ENCODE results near the gene TBC1D10A.

The TBC1D10A gene, protein sequence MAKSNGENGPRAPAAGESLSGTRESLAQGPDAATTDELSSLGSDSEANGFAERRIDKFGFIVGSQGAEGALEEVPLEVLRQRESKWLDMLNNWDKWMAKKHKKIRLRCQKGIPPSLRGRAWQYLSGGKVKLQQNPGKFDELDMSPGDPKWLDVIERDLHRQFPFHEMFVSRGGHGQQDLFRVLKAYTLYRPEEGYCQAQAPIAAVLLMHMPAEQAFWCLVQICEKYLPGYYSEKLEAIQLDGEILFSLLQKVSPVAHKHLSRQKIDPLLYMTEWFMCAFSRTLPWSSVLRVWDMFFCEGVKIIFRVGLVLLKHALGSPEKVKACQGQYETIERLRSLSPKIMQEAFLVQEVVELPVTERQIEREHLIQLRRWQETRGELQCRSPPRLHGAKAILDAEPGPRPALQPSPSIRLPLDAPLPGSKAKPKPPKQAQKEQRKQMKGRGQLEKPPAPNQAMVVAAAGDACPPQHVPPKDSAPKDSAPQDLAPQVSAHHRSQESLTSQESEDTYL

DNA sequence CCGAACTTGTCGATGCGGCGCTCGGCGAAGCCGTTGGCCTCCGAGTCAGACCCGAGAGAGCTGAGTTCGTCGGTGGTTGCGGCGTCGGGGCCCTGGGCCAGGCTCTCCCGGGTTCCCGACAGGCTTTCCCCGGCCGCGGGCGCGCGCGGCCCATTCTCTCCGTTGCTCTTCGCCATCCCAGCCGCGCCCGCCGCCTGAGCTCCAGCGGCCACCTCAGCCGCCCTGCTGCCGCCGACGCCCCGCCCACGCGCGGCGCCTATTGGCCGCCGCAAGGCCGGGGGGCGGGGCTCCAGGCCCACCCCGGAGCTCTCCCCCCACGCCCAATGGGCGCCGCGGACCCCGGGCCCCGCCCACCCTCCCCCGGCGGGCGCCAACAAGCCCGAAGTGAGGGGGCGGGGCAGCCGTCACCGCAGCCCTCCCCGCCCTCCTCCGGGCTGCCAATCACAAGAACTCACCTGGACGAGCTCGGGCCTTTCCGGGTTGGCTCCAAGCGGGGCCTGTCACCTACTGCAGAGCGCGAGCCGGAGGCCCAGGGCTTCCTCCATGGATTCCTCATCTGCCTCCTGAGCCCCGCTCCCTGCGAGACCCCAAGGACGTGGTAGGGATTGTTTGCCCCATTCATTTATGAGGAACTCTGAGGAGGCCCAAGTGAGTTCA is at the start of gene TBC1D10A:
Gene TBC1D10A, minus strand, starts transcription at position 236 of the 657 bp plus-strand sequence. Its CDS starts 60 bp downstream, at position 176.
- DNase-seq = peak; percentile 89 to 93

DNA sequence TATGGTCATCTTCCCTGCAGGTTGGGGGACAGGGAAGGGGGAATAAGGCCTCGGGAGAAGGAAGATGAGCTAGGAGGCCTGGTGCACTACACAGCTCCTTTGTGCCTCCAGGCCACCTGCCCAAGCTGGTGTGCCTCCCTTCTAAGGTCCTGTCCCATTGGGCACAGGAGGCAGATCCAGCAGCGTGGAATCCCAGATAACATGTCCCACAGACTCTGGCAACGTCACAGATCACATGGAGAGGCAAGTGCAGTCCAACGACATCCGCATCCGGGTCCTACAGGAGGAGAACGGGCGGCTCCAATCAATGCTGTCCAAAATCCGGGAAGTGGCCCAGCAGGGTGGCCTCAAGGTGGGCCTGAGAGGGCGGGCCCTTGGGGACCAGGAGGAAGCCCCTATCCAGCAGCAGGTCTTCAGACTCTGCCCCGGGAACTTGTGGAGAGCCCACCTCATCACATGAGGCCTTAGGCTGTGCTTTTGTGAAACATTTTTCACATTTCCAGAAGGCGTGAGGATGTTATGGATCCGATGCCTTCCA is 48.6 kb upstream of the TBC1D10A start:
- DNase-seq = no peak

DNA sequence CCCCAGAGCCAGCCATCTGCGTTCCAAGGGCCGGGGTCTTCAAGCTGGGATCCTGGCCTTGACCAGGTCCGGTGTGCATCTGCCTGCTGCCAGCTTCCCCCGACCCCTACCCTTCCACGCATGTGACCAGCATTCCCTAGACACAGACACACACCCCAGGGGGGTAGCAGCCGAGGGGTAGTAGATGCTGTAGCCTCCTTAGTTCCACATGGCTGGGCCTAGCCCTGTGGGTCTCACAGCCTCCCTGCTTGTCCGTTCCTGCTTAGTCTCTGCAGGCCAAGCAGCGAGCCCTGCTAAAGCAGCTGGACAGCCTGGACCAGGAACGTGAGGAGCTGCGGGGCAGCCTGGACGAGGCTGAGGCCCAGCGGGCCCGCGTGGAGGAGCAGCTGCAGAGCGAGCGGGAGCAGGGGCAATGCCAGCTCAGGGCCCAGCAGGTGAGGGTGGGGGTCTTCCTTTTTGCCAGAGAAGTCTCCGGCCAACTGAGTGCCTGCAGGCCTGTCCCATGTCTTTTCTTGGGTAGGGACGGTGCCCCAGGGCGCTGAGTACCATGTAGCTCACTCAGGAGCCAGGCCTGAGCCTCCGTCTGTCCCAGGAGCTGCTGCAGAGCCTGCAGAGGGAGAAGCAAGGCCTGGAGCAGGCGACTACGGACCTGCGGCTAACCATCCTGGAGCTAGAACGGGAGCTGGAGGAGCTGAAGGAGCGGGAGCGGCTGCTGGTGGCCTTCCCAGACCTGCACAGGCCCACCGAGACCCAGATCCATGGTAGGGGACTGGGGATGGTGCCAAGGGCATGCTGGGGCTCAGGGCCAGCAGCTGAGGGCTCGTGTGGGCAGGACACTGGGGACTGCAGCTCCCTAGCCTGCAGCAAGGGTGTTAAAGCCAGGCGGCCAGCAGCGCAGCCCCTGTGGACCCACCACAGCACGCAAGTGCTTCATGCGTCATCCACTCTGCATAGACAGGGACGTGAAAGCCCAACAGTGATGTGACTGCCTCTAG is 46.9 kb upstream of the TBC1D10A start:
- DNase-seq = no peak

DNA sequence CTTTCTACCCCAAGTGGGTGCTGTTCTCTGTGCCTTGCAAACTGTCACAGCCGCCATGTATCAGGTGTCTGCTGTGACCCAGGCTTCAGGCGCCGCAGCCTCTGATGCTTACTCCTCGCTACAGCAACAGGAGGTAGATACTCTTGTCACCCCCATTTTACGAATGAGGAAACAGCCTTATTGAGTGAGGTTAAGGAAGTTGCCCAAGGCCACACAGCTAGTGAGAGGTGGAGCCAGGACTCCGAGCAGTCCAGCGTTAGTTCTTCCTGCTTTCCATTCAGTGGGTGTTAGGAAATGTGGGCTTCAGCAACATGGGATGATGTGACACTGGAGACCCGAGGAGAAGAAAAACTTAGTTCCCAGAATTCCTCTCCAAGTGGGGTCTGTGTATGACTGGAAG is 46.2 kb upstream of the TBC1D10A start:
- DNase-seq = no peak

DNA sequence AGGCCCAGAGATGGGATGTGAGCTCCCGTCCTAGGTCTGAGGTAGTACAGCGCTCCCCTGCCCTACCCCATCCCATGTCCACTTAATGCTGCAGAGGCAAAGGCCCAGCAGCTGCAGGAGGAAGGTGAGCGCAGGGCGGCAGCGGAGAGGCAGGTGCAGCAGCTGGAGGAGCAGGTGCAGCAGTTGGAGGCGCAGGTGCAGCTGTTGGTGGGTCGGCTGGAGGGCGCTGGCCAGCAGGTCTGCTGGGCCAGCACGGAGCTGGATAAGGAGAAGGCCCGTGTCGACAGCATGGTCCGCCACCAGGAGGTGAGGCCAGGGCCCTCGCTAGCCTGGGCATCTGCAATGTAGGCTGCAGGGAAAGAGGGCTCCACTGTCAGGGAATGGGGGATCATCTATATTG is 45.2 kb upstream of the TBC1D10A start:
- DNase-seq = peak in 1 of 2 experiments; percentile 24

DNA sequence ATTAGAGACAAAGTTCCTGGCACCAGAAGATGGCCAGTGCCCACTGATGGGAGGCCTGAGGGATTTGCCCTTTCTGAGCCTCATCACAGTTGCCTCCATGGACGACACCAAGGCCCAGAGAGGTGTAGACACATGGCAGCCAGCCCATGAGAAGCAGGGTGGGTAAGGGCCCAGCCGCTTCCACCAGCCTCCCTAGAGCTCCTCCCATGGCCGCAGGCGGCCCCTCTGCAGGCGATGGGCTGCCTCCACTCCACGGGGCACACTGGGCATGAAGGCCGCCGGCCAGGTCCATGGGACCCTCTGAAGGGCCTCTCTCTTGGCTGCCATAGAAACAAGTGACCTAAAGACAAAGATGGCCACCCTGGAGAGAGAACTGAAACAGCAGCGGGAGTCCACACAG is 44.6 kb upstream of the TBC1D10A start:
- no peak for DNase-seq

DNA sequence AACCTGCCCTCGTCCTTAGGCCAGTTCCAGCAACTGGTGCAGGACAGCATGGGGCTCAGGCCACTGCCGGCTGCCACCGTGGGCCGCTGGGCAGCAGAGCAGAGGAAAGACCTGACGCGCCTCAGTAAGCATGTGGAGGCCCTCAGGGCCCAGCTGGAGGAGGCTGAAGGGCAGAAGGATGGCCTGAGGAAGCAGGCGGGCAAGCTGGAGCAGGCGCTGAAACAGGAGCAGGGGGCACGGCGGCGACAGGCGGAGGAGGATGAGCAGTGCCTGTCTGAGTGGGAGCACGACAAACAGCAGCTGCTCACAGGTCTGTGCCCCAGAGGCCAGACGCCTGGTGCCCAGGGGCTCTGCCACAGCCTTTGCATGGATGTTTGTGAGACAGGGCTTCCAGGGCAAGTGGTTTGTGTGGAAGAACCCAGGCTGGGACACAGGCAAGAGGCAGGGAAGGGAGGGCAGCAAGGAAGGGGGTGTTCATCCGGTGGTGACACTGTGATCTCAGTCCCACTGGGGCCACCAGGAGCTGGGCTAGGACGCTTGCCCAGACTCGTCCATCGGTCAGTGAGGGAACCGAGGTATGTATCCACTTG is 44.0 kb upstream of the TBC1D10A start:
- DNase-seq = no peak

DNA sequence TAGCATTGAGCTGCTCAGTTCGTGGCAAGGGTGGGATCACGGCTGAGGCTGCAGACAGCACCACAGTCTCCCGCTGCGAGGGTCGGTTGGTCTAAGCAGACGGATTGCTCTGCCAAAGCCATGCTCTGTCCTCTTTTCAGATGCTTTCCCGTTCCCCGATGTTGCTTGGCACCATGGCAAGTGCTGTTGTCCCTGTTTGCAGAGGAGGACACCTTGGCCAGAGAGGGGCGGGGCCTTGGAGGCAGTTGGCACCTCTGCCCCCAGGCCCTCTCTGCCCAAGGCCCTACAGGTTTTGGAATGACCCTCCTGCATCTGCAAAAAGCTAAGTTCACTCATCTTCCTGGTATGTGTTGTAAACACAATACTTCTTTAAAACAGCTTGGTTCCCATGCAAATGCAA is 41.7 kb upstream of the TBC1D10A start:
- no peak for DNase-seq

DNA sequence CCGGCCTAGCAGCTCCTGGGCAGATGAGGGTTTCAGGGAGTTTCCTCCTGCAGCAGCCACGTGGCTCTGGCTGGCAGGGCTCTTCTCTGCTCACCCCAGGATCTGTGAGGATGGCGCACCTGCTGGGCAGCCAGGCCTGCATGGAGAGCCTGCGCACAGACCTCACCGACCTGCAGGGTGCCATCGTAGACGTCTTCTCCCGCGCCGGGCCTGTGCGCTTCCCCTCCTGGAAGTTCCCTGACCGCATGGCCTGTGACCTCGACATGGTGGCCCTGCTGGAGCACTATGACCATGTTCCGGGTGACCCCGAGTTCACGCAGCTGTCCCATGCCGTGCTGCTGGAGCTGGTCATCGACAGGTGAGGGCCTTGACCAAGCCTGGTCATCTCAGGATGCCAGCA is 39.1 kb upstream of the TBC1D10A start:
- DNase-seq = no peak

DNA sequence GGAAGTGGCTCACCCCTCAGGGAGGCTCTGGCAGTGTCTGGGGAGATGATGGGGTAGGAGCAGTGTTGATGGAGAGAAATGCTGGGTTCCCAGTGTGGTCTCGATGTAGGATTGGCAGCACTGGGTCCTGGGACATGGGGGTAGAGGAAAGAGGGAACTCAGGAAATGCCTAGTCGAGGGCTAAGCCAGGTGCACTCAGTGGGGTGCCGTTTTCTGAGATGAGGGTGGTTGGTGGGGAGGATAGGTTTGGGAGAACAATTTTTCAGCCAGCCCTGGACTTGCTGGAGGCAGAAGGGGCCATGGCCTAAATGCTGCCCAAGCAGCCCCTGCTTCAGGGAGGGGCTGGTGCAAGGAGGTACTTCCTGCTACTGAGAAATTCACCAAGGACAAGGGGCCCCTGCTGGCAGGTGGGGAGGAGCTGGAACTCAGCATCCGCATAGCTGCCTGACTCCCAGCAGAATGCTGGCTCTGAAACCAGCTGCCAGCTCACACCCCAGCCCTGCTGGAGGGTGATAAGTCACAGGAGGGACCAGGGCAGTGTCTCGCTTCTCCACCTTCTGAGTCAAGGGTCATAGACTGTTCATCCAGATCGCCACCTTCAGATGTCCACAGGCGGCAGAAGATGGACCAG is 36.0 kb upstream of the TBC1D10A start:
- DNase-seq = no peak

DNA sequence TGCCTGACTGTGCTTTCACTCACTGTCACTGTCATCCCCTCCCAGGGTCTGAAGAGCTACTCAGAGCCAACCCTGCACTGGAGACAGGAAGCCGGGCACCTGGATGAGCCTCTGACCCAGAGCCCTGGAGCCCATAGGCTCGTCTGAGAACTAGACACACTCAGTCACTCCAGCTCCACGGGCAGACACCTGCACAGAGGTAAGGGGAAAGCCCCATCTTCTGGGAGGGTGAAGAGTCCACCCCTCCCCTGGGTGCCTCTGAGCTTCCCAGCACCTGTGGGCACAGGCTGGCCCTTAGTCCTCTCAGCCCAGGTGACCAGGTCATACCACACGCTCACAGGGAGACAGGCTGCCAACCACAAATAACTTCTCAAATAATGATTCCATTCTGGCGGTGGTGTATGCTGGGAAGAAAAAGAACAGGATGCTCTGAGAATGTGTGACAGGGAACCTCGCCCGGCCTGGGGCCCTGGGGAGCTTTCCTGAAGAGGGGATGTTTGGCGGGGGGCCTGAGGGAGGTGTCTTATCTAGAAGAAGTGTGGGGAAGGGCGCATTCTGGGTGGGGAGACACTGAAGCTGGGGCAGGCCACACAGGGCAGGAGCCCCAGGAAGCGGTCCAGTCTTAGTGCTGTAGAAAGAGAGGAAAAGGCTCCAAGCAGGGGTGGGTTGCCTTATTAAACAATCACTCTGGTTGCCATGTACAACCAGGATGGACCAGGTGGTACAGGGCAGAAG is 35.3 kb upstream of the TBC1D10A start:
- no peak for DNase-seq

DNA sequence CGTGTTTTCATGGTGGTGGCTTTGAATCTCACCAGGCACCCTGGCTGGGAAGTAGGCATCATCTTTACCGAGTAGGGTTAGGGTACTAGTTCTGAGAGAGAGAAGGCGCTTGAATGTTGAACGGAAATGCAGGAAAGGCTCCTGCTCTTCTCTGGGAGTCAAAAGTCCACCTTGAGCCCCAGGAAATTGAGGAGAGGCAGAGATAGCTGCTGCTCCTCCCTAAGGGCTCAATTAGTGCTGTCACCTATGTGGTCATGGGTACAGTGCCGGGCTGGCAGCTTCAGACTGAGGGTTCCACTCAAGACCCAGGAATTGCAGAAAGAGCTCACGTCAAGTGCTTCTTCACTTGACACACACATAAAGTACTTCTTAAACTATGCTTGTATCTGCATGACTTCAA is 31.8 kb upstream of the TBC1D10A start:
- no peak for DNase-seq

DNA sequence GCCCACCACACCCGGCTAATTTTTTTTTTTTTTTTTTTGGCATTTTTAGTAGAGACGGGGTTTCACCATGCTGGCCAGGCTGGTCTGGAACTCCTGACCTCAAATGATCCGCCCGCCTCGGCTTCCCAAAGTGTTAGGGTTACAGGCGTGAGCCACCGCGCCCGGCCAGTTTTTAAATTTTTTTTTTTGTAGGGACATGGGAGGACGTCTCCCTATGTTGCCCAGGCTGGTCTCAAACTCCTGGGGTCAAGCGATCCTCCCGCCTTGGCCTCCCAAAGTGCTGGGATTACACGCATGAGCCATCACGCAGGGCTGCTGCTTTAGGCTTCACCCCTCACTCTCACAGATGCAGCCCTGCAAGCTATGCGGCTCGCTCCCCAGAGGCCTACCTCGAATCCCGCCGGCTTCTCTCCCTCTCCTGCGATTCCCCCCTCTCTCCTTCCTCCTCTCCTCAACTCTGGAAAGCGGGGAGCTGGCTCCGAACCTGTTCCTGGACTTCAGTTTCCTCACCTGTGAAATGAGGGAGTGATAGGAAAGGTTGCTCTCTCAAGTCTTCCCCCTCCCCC is 31.0 kb upstream of the TBC1D10A start:
- no peak for DNase-seq

DNA sequence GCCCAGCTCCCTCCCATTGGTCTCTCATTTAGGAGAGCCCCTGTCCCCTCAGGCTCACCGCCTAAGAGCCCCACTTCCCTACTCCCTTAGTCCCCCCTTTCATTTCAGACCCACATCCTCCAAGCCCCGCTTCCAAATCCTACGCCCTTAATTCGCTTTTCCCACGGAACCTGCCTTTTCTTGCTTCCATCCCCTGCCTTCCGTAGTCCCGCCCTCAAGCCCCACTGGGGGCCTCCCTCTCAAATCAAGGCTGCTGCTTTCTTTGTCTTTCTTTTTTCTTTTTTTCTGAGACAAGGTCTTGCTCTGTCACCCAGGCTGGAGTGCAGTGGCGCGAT is 30.5 kb upstream of the TBC1D10A start:
- DNase-seq = no peak

DNA sequence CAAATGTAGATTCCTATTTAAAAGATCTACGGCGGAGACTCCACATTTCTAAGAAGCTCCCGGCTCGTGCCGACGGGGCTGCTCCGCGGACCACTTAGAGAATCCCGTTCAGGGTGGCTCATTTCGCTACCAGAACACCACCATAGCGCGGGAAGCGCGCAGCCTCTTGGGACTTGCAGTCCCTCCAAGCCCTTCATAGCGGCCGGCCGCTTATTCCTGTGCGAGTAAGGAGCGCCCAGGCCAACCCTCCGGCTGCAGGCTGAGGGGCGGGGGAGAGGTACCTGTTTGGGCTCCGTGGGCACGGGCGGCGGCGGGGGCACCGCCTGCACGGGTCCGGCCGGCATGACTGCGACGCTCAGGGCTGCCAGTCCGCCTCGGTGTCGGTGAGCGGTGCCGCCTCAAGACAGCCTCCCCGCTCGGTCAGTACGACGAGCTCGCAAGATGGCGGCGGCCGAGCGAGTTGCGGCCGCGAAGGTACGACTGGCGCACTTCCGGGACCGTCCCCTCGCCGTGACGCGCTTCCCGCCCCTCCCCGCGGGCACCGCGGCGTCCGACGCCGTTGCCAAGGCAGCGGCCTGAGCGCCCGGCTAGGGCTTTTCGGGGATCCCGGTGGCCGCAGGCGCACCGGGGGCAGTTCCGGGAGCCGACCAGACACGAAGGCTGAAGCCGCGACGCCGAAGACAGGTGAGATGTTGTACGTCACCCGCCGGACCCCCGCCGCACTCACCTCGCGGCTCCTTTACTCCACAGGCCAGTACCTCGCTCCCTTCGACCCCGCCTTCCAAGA is 29.9 kb upstream of the TBC1D10A start, which contains the start of the genes CCDC157 and SF3A1:
Gene CCDC157, plus strand, starts transcription at position 559 of the 787 bp plus-strand sequence. CDS start 8,994 bp downstream, outside the sequence.
Gene SF3A1, minus strand, starts transcription at position 446 of the 787 bp plus-strand sequence. Its CDS starts 102 bp downstream, at position 344.
- peak; percentile 90 to 93 for DNase-seq

DNA sequence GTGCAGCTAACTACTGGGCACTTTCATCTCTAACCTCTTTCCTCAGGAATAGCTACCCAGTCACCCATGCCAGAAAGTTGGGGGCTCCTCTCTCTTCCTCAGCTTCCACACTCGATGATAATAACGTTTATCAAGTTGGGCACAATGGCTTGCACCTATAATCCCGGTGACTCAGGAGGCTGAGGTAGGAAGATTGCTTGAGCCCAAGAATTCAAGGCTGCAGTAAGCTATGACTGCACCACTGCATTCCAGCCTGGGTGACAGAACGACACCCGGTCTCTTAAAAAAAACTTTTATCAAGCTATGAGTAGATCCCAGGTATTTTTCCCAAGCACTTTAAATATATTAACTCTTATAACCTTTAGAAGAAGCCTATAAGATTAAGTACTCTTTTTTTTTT is 27.9 kb upstream of the TBC1D10A start:
- DNase-seq = no peak

DNA sequence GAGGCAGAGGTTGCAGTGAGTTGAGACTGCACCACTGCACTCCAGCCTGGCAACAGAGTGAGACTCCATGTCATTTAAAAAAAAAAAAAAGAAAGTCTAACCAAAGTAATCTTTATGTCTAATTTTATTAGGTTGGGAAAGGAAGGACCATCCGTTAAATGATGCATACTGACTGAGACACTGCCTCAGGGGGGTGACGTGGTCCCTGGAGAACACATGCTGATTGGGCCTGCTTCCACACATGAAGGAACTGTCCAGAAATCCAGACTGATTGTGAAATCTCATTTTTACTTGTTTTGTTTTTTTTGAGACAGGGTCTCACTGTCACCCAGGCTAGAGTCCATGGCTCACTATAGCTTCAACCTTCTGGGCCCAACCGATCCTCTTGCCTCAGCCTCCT is 24.5 kb upstream of the TBC1D10A start:
- DNase-seq = no peak

DNA sequence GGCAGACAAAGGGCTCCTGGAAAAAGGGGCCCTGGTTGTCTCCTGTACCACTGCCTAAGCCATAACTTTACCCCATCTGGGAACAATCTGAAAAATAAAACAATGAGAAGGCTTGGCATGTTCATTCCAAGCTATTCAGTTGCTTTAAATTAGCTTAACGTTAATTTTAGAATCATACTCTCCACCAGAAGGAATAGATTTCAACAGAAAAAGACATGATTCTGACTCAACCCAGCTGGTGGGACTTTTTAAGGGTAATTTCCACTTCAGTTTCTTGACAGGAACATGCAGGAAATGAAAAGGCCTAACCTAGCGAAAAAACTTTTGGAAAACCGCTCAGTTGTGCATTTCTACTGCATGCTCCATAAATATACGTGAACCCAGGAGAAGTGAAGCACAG is 22.1 kb upstream of the TBC1D10A start:
- DNase-seq = no peak

DNA sequence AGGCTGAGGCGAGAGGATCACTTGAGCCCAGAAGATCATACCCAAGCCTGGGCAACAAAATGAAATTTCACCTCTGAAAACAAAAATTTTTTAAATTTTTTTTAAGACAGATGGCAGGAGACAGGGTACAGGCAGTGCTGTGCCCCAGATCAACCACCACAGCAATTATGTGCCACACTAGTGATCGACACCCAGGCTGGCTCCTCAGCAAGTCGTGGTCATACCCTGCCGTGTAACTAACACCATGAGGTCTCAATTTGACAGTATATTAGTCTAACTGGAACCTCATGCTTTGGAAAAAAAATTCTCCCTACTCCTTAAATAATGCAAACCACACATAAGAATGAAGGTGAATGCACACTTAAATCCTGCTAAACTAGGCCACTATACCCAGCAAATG is 21.7 kb upstream of the TBC1D10A start:
- DNase-seq = no peak
